Left cardiac atrium (tissue), 4 donors: ENCODE measurements around the gene CEP63. TPM values are rescaled to one million over a fixed set of nuclear protein-coding genes. Genes with fewer than 3 reads are reported as not detected.
"Not testable (repeated sequence)": the region's sequence is repeated elsewhere in the genome, so short reads cannot be mapped to it uniquely, and the experiment has no call there.

Experiments
- ATAC-seq, 2 donors: fragments of 200-7000 bp; cut with Tn5 transposase; one replicate each; pipeline ENCODE4 v1.9.1; 2020; ENCODE audit warnings: mild to moderate bottlenecking in 2 of 2, moderate library complexity in 2 of 2
- DNase-seq: peaks from one replicate; pipeline ENCODE4 v3.0.0-alpha.2; 2020
- intact Hi-C, 2 donors: fragments of 100-400 bp; cut with DNase I; formaldehyde crosslinking; loops; one replicate each; pipeline versions ENCODE4 v1.14.1 to v1.15.1; 2022 to 2023
- total RNA-seq, 2 donors: library from RNA; stranded (reverse); fragmentation: NEBNext Ultra II Directional; extraction: Animal tissue kit (Norgen Biotek cat#: 25700); gene quantifications; one replicate each; pipeline ENCODE4 v1.2.1, GENCODE V29; 2021
- donor health status: DM: no; HTN: yes; CAD: no.
- donor health status: DM: no; HTN: yes; CAD: no; lungs with severe emphysema.
- donor health status: DM: yes; HTN: yes; CAD: no.
- donor health status: Dilated cardiomyopathy.

The CEP63 gene
- total RNA-seq, 2 donors from 2014 or later: 30.2 to 31.7 TPM

DNA sequence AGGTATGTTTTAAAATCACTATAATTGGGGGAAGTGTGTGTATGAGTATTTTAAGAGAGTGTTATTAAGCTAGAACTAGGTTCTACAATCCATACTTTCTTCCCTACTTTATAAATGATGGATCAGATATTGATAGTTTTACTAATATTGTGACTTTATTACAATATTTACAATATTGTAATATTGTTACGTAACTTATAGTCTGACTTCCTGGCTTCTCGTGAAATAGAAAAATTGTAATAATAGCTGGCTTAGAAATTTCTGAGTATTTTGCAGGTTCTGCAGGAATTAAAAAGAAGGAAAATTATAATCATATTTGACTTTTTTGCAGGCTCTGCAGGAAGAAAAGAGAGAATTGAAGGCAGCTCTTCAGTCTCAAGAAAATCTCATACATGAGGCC lies 60.0 kb downstream of the CEP63 start:
- DNase-seq: no peak
- no peak for ATAC-seq
- intact Hi-C loops: no loop called here

DNA sequence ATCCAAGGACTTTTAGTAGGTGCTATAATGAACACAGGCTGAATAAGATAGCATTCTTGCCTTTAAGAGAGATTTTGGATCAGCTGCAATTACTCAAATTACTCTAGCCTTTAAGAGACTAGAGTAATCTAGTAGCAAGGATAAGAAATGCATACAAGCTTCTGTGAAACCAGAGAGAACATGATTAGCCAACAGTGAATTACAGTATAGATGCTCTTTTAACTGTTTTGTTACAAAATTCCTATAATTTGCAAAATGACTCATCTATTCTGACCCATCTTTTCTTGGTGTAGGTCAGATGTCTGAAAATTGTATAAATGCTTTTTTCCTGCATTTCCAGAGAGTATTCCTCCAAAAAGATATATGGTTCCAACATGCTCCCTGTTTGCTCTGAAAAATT lies 66.9 kb downstream of the CEP63 start:
- DNase-seq (no peak), ATAC-seq (no peak)
- intact Hi-C loops: no loop called here

DNA sequence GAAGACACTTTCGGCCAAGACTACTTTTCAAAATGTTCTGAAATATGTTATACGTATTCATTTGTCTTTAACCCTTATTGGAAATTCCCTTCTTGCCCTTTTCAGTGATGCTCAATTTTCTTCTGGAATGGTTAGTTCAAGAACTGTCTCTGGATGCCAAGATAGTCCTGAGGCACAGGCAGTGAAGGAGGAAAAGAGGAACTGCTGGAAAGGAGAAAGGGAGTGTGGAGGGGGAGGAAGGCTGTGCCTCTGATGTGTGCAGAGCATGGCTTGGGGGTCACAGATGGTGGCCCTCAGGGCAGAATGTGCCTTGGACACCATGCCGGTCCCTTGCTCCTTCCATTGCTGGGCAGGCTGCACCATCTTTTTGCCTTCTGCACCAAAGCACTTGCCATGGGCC lies 73.7 kb downstream of the CEP63 start:
- ATAC-seq (no peak), DNase-seq (no peak)
- intact Hi-C loops: no loop called here

DNA sequence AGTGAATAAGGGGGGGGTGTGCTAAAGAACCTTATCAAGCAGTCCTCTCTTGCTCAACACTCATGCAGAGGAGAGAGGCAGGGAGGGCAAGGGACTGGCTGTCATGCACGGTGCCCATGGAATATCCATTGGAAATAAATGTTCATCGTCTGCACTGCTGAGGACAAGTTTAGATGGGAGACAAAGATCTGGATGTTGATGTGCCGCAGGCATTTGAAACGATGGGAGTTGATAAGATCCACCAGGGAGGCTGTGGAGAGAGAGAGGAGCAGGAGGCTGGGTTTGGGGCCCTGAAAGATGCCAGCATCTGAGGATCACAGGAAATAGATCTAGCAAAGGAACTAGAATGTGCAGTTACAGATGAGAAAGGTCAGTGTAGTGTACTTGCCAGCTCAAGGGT lies 76.2 kb downstream of the CEP63 start:
- intact Hi-C loops: no loop called here
- no peak for ATAC-seq
- no peak for DNase-seq

DNA sequence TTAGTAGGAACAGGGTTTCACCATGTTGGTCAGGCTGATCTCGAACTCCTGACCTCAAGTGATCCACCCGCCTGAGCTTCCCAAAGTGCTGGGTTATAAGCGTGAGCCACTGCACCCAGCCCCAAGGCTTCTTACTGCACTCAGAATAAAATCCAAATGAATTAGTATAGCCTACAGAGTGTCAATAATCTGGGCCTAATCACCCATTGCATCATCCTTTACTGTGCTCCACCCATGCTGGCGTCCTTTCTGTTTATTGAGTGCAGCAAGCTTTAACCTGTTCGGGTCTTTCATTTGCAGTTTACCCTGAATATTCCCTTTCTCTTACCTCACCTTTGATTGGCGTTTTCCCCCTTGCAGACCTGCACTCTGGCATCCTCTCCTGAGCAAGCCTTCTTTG lies 77.7 kb downstream of the CEP63 start:
- ATAC-seq: no peak
- DNase-seq: no peak
- intact Hi-C loops: no loop called here

DNA sequence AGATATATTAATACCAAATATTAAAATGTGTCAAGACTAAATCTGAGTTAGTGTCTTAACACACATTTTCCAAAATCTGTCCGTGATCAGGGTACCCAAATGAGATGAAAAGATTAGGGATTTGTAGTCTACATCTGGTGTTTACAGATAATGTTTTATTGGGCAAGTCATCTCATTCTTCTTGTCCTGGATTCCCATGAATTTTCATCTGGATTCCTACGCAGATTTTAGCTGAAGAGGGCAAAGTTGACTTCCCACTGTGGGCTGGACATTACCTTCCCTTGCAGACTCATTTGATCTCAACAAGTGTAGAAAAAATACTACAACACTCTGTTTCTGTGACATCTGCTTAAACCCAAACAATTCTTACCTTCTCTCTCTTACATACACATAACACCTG lies 79.1 kb downstream of the CEP63 start:
- ATAC-seq: no peak
- intact Hi-C loops: no loop called here
- DNase-seq: no peak

DNA sequence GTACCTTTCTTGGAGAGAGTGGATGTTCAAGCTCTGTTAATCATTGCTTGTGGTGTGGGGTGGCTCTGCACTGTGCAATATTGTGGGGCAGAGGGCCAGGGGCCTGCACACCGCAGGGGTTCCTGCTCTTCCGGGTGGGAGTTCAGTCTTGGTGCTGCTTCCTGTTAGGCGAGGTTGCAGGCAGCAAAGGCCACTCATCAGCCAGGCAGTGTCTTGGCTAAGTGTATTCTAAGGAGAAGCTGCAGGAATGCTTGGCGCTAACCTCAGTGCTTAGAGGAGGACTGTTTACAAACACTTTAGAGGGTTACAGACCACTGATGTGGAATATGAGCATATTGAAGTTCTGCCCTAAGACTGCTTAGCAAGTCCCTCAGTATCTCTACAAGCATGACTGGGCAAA lies 81.7 kb downstream of the CEP63 start:
- intact Hi-C loops: no loop called here
- DNase-seq (no peak), ATAC-seq (no peak)

DNA sequence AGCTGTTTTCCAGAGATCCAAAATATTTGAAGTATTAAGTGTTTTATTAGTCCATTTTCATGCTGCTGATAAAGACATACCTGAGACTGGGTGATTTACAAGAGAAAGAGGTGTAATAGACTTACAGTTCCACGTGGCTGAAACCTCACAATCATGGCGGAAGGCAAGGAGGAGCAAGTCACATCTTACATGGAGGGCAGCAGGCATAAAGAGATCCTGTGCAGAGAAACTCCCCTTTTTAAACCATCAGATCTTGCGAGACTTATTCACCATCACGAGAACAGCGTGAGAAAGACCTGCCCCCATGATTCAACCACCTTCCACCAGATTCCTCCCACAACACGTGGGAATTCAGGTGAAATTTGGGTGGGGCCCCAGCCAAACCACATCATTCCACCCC lies 82.9 kb downstream of the CEP63 start:
- ATAC-seq (no peak), DNase-seq (no peak)
- intact Hi-C loops: no loop called here

DNA sequence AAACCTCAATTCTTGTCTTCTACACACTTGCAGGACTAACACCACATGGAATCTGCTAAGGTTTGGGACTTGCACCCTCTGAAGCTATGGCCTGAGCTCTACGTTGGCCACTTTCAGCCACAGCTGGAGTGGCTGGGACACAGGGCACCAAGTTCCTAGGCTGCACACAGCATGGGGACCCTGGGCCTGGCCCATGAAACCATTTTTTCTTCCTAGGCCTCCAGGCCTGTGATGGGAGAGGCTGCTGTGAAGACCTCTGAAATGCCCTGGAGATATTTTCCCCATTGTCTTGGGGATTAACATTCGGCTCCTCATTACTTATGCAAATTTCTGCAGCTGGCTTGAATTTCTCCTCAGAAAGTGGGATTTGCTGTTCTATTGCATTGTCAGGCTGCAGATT lies 84.0 kb downstream of the CEP63 start:
- ATAC-seq, intact Hi-C loops, DNase-seq: not testable (repeated sequence)

DNA sequence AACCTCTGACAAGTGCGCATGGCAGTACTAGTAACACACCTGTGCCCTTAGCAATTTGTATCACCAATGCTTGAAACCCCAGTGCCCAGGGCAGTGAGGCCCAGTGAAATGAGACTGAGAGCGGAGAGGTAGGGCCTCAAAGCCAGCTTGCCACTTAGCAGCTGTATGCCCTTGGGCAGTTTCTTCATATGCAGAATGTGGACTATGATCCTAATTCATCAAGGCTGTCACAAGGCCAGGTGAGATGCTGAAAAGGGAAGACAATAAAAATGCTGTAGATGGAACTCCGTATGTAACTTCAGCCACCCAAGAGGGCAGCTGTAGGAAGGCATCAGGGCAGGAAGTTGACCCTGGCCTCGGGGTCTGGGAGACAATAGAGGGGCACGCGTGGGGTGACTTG lies 90.6 kb downstream of the CEP63 start:
- intact Hi-C loops: no loop called here
- no peak for ATAC-seq
- DNase-seq: no peak

DNA sequence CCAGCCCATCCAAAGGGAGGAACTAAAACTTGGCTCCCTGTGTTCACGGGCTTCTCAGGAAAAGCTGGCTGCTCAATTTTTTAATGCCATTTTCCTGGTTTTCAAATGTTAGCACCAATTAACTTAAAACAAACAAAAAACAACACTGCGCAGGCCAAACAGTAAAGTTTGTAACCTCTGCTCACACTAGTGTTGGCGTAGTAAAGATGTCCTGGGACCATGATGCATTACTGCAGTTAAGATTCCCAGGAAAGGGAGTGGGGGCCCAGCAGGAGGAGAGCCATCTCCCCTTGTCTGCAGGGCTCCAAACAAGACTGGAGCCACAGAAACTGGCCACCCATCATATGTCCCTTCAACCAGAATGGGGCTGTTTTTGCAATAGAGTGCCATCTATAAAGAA lies 91.0 kb downstream of the CEP63 start:
- intact Hi-C loops: no loop called here
- no peak for ATAC-seq
- no peak for DNase-seq

DNA sequence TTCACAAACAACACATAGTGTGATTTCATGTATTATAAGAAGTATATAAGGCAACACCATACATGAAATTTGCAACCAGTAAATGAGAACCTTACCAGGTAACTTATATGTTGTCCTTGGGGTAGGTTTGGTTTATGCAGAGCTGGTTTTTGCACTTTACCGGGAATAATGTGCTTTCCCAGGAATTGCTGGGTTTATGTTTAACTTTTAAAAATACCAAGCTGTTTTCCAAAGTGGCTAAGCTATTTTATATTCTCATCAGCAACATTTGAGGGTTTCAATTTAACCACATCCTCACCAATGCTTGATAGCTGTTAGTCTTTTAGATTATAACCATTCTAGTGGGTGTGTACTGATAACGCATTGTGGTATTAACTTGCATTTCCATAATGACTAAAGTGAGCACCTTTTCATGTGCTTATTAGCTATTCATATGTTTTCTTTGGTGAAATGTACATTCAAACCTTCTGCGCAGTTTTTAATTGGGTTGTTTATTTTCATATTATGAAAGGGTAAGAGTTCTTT lies 93.3 kb downstream of the CEP63 start:
- ATAC-seq: no peak
- intact Hi-C loops: no loop called here
- no peak for DNase-seq

DNA sequence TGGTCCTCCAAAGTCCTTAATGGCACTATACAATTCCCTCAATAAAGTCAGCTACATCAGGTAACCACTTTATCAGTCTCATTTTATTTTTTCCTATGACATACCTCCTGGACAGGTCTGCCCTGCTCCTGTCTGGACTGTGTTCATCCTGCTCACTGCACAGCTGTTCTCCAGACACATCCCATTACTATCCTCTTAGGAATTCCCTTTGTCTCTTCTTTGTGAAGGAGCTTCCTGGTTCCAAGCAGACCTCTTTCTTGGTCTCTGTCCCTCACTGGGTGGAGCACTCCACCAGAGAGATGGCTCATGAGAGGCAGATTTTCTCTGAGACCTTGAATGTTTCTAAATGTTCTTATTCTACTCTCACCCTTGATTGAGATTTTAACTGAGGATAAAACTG lies 104.9 kb downstream of the CEP63 start:
- no peak for ATAC-seq
- intact Hi-C loops: no loop called here

DNA sequence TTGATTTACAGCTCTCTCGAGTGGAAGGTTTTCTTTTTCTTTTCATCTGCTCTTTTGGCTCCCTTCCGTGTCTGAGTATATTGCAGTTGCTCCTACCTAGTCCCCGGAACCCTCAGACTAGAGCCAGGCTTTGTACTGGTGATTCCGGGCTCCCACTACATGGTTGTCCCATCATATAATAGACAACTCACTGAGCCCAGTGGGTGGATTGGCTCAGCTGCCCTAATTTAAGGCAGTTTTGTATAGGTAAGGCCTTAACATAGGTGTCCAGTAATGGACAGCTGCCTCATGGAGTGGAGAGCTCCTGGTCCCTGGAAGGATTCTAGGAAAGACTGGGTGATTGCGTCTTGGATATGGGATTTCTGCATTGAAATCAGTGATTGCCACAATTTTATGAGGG lies 106.9 kb downstream of the CEP63 start:
- no peak for DNase-seq
- no peak for ATAC-seq
- intact Hi-C loops: no loop called here

More for the DNA sequence above, 104.9 kb downstream of the CEP63 start:
- DNase-seq: no peak

DNA sequence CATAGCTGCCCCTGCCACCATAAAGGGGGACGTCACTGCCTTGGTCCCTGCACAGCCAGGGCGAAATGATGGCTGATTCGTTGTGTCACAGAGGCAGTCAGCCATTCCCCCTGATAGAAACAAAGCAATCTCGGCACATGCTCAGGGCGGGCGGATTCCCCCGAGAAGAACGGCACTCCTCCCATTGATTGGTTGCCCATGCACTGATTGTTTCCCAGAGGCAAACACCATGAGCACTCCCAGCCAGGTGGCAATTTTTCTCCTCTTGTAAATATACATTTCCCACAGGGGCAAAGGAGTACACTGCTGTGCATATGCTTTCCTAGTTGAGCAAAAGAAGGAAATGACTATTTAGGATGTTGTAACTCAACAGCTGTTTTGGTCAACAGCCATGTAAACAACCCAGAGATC lies 108.5 kb downstream of the CEP63 start:
- intact Hi-C loops: no loop called here
- no peak for DNase-seq
- ATAC-seq: no peak

DNA sequence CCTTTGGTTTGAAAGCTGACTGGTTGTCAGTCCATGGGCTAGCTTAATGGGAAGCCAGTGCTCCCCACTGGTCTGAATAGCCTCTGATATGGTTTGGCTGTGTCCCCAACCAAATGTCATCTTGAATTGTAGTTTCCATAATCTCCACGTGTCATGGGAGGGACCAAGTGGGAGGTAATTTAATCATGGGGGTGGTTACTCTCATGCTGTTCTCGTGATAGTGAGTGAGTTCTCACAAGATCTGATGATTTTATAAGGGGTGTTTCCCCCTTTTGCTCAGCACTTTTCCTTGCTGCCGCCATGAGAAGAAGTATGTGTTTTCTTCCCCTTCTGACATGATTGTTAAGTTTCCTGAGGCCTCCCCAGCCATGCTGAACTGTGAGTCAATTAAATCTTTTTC lies 109.1 kb downstream of the CEP63 start:
- ATAC-seq, intact Hi-C loops, DNase-seq: not testable (repeated sequence)

DNA sequence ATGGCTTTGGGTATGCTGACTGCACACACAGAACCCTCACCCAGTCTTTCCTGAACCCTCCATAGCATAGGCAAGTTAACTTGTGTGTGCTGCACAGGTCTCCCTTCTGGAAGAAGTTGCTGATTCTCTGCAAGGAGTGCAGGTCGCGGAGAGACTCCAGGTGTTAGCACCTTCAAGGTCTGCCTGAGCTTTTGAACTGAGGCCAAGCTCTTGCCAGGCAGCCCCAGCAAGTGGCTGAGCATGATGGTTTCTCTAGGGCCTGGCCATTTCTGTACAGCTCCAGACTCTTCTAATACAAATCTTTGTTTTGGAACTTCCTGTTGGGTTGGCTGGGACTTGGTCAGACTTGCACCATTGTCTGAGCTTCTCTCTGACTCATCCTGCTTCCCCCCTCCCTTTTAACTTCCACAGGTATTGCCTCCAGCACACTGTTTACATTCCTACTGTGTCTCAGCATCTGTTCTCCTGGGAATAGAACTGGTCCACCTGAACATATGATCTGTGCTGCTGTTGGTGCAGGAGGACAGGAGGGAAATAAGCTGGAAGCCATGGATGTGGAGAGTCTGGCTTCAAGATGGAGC lies 111.6 kb downstream of the CEP63 start:
- intact Hi-C loops: no loop called here
- no peak for DNase-seq
- no peak for ATAC-seq

DNA sequence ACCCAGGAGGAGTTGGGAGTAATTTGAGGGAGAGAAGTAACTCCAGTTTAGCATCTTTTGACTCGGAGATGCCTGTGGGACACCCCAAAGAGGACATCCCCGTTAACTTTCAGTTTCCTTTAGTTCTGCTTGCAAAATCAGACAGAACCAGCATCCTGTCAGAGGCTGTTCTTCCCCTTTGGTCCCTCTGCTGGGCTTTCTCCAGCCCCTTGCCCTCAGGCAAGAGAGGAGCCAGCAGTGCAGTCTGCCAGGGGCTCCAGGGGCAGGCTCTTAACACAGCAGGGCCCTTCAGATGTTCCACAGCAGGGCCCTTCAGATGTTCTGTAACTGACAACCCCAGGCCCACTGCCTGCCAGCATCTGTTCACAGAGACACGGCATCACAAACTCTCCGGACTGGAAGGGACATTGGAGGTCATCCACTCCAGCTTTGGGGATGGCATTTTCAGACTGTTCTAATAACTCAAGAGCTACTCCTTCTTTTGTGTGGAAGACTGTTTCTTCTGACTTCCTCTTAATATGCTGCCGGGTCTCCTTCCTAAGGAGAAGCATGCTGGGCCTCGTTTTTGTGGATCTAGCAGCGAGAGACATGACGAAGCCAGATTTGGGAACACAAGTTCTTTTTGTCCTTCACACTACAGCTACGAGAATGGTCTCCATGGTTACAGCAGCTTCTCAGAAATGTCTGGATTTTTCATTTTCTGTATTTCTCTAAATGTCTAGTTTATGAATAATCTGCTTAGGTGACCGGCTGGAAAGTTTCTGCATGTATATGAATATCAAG lies 113.1 kb downstream of the CEP63 start:
- intact Hi-C loops: no loop called here
- ATAC-seq (no peak), DNase-seq (no peak)

DNA sequence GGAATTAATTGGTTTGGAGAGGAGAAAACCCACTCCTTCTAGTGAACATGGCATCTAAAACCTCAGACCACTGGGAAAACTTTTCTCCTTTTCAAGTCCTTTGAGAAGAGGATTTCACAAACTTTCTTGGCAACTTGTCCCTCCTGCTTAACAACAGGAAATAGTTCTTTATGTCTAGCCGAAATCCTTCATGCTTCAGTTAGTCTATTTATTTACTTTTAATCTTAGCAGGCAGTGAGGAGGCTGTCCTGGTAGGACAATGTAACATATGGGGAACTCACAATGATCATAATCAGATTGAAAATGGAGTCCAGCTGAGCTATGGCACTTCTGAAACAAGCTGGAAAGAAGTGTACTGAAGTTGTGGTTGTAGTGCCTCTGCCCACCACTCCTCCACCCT lies 114.3 kb downstream of the CEP63 start:
- ATAC-seq (no peak), DNase-seq (no peak)
- intact Hi-C loops: loop anchor here (2.0 to 10.0 kb wide), 4 partner anchors 155 to 1295 kb away; no protein-coding TSS in a partner anchor

DNA sequence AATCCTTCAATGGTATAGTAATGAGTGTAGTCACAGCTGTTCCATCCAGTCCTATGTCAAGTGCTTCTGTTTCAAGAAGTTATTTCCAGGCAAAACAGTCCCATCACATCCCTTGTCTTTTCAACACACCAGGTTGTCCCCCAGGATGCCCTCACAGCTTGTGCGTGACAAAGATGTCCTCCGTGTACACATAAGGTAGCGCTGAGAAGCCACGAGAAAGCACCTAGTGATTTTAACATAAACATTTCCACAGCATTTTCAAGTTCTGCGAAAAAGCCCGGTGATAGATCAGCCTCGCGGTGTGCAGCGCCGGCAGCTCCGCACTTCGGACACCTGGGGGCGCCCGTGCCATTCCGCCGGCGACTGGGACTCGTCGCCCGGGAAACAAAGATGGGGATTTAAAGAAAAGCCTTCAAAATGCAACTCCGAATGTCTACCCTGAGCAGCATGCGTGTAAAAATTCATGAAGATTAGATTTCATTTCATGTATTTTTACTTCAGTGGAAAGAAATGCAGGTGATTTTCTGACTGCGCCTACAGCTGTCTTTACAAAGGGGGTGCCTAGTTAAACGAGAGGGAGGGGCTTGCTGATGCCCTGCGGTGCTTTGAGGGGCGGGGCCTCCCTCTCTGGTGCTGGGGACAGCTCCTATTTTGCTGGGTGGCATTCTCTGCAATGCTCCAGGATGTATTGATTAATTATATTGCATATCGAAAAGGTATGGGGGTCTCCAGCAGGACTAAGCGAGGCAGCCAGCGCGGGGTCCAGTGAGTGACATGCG lies 115.0 kb downstream of the CEP63 start:
- ATAC-seq (peak; percentile 72 to 73), DNase-seq (peak; percentile 68)

More for the DNA sequence above, 115.0 kb downstream of the CEP63 start:
- intact Hi-C loops: loop anchor here (2.0 to 10.0 kb wide), 4 partner anchors 154 to 1294 kb away; no protein-coding TSS in a partner anchor
